ENCODE results near the gene CCDC142. TPM values are rescaled to one million over a fixed set of nuclear protein-coding genes. Genes with fewer than 3 reads are reported as not detected.

The CCDC142 gene
- 10 to 100 TPM; 31.8 to 46.5 TPM for total RNA-seq

- DNase-seq (ENCODE audit: low spot score) (peak; percentile 95), ATAC-seq (peak; percentile 96 to 97)
- peaks cover 10% of the 10 kb centered on the region for H3K36me3 Mint-ChIP-seq
- H3K4me3 Mint-ChIP-seq: peak within 1 kb of the TSS; percentile 98
- H3K27me3 Mint-ChIP-seq: no peaks in the 10 kb centered on the region
- H3K9me3 Mint-ChIP-seq: no peaks in the 10 kb centered on the region
- peaks cover 21 to 27% of the 10 kb centered on the region in 2 donors for H3K4me1 Mint-ChIP-seq (ENCODE audit: low read depth in 2 of 2)
- H3K27ac Mint-ChIP-seq: peak within 1 kb of the TSS; percentile 90 to 93
These were observed at the start of gene CCDC142, which contains the start of gene TTC31 for GRCh38 chr2:74482801-74483674. Gene CCDC142 (minus strand): TSS chr2:74482998. CDS start chr2:74482837, 161 bp downstream. Gene TTC31 (plus strand): TSS chr2:74483081. CDS start chr2:74483096, 15 bp downstream.

GRCh38 chr2:74532222-74532621, 49.4 kb upstream of the CCDC142 start:
- H3K9me3 Mint-ChIP-seq: no peaks in the 10 kb centered on the region
- H3K36me3 Mint-ChIP-seq: peaks cover 19% of the 10 kb centered on the region
- peaks cover 2 to 3% of the 10 kb centered on the region in 2 donors for H3K27me3 Mint-ChIP-seq
- H3K27ac Mint-ChIP-seq: peak overlapping the region; percentile 96 to 98
- H3K4me1 Mint-ChIP-seq (ENCODE audit: low read depth in 2 of 2): peaks cover 39 to 40% of the 10 kb centered on the region in 2 donors
- ATAC-seq: no peak
- peak overlapping the region; percentile 91 for H3K4me3 Mint-ChIP-seq
- no peak for DNase-seq (ENCODE audit: low spot score)

GRCh38 chr2:74531666-74532065, 48.9 kb upstream of the CCDC142 start:
- Mint-ChIP-seq H3K9me3 (no peaks in the 10 kb centered on the region), H3K36me3 (peaks cover 23% of the 10 kb centered on the region), H3K4me3 (peak overlapping the region; percentile 91), H3K27ac (peak overlapping the region; percentile 96 to 98), H3K27me3 (no peaks in the 10 kb centered on the region), H3K4me1 (ENCODE audit: low read depth in 2 of 2) (peaks cover 39 to 43% of the 10 kb centered on the region in 2 donors)
- no peak for ATAC-seq
- no peak for DNase-seq (ENCODE audit: low spot score)

GRCh38 chr2:74530239-74531187, 47.7 kb upstream of the CCDC142 start:
- ATAC-seq (peak; percentile 48 to 63), DNase-seq (ENCODE audit: low spot score) (peak; percentile 89)
- H3K36me3 Mint-ChIP-seq: peaks cover 29% of the 10 kb centered on the region
- H3K27me3 Mint-ChIP-seq: no peaks in the 10 kb centered on the region
- H3K9me3 Mint-ChIP-seq: no peaks in the 10 kb centered on the region
- H3K4me3 Mint-ChIP-seq: peak overlapping the region; percentile 91
- H3K4me1 Mint-ChIP-seq (ENCODE audit: low read depth in 2 of 2): peaks cover 39 to 49% of the 10 kb centered on the region in 2 donors
- peak overlapping the region; percentile 96 to 98 for H3K27ac Mint-ChIP-seq

GRCh38 chr2:74529357-74530238, 46.8 kb upstream of the CCDC142 start, which contains the start of the genes AUP1 and HTRA2:
Gene AUP1 (minus strand): TSS chr2:74529706. CDS start chr2:74529629, 77 bp downstream.
Gene HTRA2 (plus strand): TSS chr2:74529933. CDS start chr2:74530007, 74 bp downstream.
- peak; percentile 90 to 93 for ATAC-seq
- H3K4me1 Mint-ChIP-seq (ENCODE audit: low read depth in 2 of 2): peaks cover 39 to 49% of the 10 kb centered on the region in 2 donors
- H3K4me3 Mint-ChIP-seq: peak within 1 kb of the TSS; percentile 91

GRCh38 chr2:74528600-74529356, 46.0 kb upstream of the CCDC142 start:
- Mint-ChIP-seq H3K36me3 (peaks cover 29% of the 10 kb centered on the region), H3K27me3 (no peaks in the 10 kb centered on the region), H3K27ac (peak overlapping the region; percentile 96 to 98), H3K4me3 (peak overlapping the region; percentile 91), H3K4me1 (ENCODE audit: low read depth in 2 of 2) (peaks cover 39 to 49% of the 10 kb centered on the region in 2 donors), H3K9me3 (no peaks in the 10 kb centered on the region)
- DNase-seq (ENCODE audit: low spot score) (no peak), ATAC-seq (peak; percentile 2 to 12)

More at GRCh38 chr2:74529357-74530238, 46.8 kb upstream of the CCDC142 start, which contains the start of the genes AUP1 and HTRA2:
- Mint-ChIP-seq H3K27me3 (no peaks in the 10 kb centered on the region), H3K9me3 (no peaks in the 10 kb centered on the region), H3K27ac (peak within 1 kb of the TSS; percentile 96 to 98), H3K36me3 (peaks cover 29% of the 10 kb centered on the region)
- DNase-seq (ENCODE audit: low spot score): peak; percentile 99

- Mint-ChIP-seq H3K27me3 (no peaks in the 10 kb centered on the region), H3K36me3 (peaks cover 29% of the 10 kb centered on the region), H3K4me1 (ENCODE audit: low read depth in 2 of 2) (peaks cover 39 to 46% of the 10 kb centered on the region in 2 donors), H3K27ac (peak overlapping the region; percentile 96 to 98), H3K4me3 (peak overlapping the region; percentile 91), H3K9me3 (no peaks in the 10 kb centered on the region)
- DNase-seq (ENCODE audit: low spot score) (no peak), ATAC-seq (no peak)
These were observed 44.9 kb upstream of the CCDC142 start for GRCh38 chr2:74527741-74528140.

- Mint-ChIP-seq H3K9me3 (no peaks in the 10 kb centered on the region), H3K27me3 (no peaks in the 10 kb centered on the region), H3K27ac (peak overlapping the region in 1 of 2 donors; percentile 57), H3K4me1 (ENCODE audit: low read depth in 2 of 2) (peaks cover 29 to 39% of the 10 kb centered on the region in 2 donors), H3K36me3 (peaks cover 22% of the 10 kb centered on the region), H3K4me3 (peak overlapping the region; percentile 91)
- no peak for DNase-seq (ENCODE audit: low spot score)
- ATAC-seq: no peak
These were observed 43.9 kb upstream of the CCDC142 start for GRCh38 chr2:74526649-74527230.

- Mint-ChIP-seq H3K4me1 (ENCODE audit: low read depth in 2 of 2) (peaks cover 21 to 32% of the 10 kb centered on the region in 2 donors), H3K36me3 (peaks cover 22% of the 10 kb centered on the region), H3K27ac (peak within 1 kb of the TSS in 1 of 2 donors; percentile 57), H3K4me3 (peak within 1 kb of the TSS; percentile 91), H3K27me3 (peaks cover 0 to 3% of the 10 kb centered on the region in 2 donors), H3K9me3 (no peaks in the 10 kb centered on the region)
- DNase-seq (ENCODE audit: low spot score): no peak
- no peak for ATAC-seq
These were observed 43.2 kb upstream of the CCDC142 start, which contains the start of gene DQX1 for GRCh38 chr2:74525717-74526648. Gene DQX1 (minus strand): TSS chr2:74526231. CDS start chr2:74525729, 502 bp downstream.

GRCh38 chr2:74524955-74525716, 42.3 kb upstream of the CCDC142 start:
- H3K9me3 Mint-ChIP-seq: no peaks in the 10 kb centered on the region
- no peak overlapping the region for H3K27ac Mint-ChIP-seq

More at GRCh38 chr2:74524955-74525716, 42.3 kb upstream of the CCDC142 start:
- Mint-ChIP-seq H3K4me3 (no peak overlapping the region), H3K27me3 (peaks cover 4 to 6% of the 10 kb centered on the region in 2 donors), H3K4me1 (ENCODE audit: low read depth in 2 of 2) (peaks cover 15 to 28% of the 10 kb centered on the region in 2 donors), H3K36me3 (peaks cover 22% of the 10 kb centered on the region)
- DNase-seq (ENCODE audit: low spot score) (no peak), ATAC-seq (no peak)
